ENCODE results near the gene AFAP1L1. TPM values are rescaled to one million over a fixed set of nuclear protein-coding genes. Genes with fewer than 3 reads are reported as not detected.

AFAP1L1 gene
- total and polyA plus RNA-seq, 10 of the 15 experiments (the other 5 are each of a cell fraction or from before 2014, with no cell fraction given), result 0.11 TPM; not detected in 9

GRCh38 chr5:149371296-149371962, 99.8 kb downstream of the AFAP1L1 start:
- H3K36me3 ChIP-seq (ENCODE audit: control insufficient read depth in 2 of 2, insufficient read depth in 2 of 2, low read length in 1 of 2), result no peaks in the 10 kb centered on the region
- FAIRE-seq (no peak), DNase-seq (ENCODE audit: low read depth, low spot score) (no peak), ATAC-seq (peak; percentile 95)
- 35% methylated on average over 12 of the region's 12 CpGs for WGBS (ENCODE audit: insufficient coverage, insufficient replicate concordance, low lambda C conversion rate, missing lambda C conversion rate)
- ChIA-PET POLR2A (no interaction called here), CTCF (interaction anchor here (0.6 to 6.6 kb wide), 34 partner anchors 10 to 223 kb away, joined by 3 to 90 read pairs (median 4); partner anchors contain the start of genes CSNK1A1 and GRPEL2), RAD21 (ENCODE audit: unreplicated experiment) (interaction anchor here (0.8 to 1.6 kb wide), 7 partner anchors 11 to 191 kb away, joined by 3 to 9 read pairs (median 4); partner anchors contain the start of gene PCYOX1L), SMC1A (ENCODE audit: uncharacterized antibody, unreplicated experiment) (interaction anchor here (0.9 to 3.3 kb wide), 6 partner anchors 14 to 54 kb away, joined by 3 to 18 read pairs (median 6); partner anchors contain the start of genes GRPEL2 and PCYOX1L)
- H3K27me3 ChIP-seq (replicated peaks in 1 of 2; ENCODE audit: control insufficient read depth in 2 of 2, insufficient read depth in 2 of 2, low read length in 1 of 2), result no peaks in the 10 kb centered on the region; a peak in 1 of 4 replicates
- H3K9ac ChIP-seq (ENCODE audit: control insufficient read depth, insufficient read depth, low read length), result no peak overlapping the region
- in situ Hi-C loops (cut with MboI), result loop anchor here (5.0 kb wide), 1 partner anchor 181 kb away; the partner anchor contains the start of gene CSNK1A1
- no peaks in the 10 kb centered on the region for H3K79me2 ChIP-seq (ENCODE audit: control insufficient read depth, insufficient read depth, low read length)
- no peaks in the 10 kb centered on the region for H3K9me3 ChIP-seq (replicated peaks; ENCODE audit: control insufficient read depth, insufficient read depth, low read length)
- intact Hi-C loops (cut with micrococcal nuclease; ENCODE audit: unreplicated experiment), result loop anchor here (1.0 kb wide), 1 partner anchor 54 kb away; no protein-coding TSS in a partner anchor
- no peaks in the 10 kb centered on the region for H4K20me1 ChIP-seq (ENCODE audit: control insufficient read depth, insufficient read depth)
- no peaks in the 10 kb centered on the region for H3K4me1 ChIP-seq (ENCODE audit: control insufficient read depth, insufficient read depth, low read length)
- no peak overlapping the region for H3K4me2 ChIP-seq (ENCODE audit: control insufficient read depth, insufficient read depth)
- no peak overlapping the region for H2AFZ ChIP-seq (ENCODE audit: control insufficient read depth, low read depth, low read length)
- TF ChIP-seq ZNF622 (IDR thresholded peaks at IDR 0.05) (no peak), SMC3 (IDR thresholded peaks at IDR 0.05; ENCODE audit: borderline replicate concordance, low read length) (peak; percentile 64), YY1 (IDR thresholded peaks at IDR 0.05; ENCODE audit: low read depth, low read length) (peak; percentile 52; the same call in 1 of the 2 replicates), POU2F2 (IDR thresholded peaks at IDR 0.05; ENCODE audit: borderline replicate concordance, low read depth, low read length) (no peak), CTCF (IDR thresholded peaks at IDR 0.05 in 2 of 3, conservative IDR thresholded peaks at IDR 0.05 in 1 of 3; ENCODE audit: control insufficient read depth in 2 of 3, extremely low read depth in 1 of 3, insufficient read depth in 1 of 3, low read depth in 3 of 3, low read length in 3 of 3) (peak; percentile 88 to 91 (median 90)), RAD21 (IDR thresholded peaks at IDR 0.05; ENCODE audit: insufficient read depth, low read depth, low read length) (peak; percentile 74)
- H3K27ac ChIP-seq (ENCODE audit: control insufficient read depth, insufficient read depth), result no peak overlapping the region
- H3K4me3 ChIP-seq, result no peak overlapping the region
- no TSS peak for BruUV-seq (replicated peaks)

Data from GM12878 (cell line).